Measurements from ENCODE around the gene CFAP46. TPM values are rescaled to one million over a fixed set of nuclear protein-coding genes. Genes with fewer than 3 reads are reported as not detected.

CFAP46 gene
- total and polyA plus RNA-seq, 2 experiments from 2014 or later = 0.20 to 0.22 TPM

GRCh38 chr10:132929953-132930548 is 12.3 kb downstream of the CFAP46 start:
- H2AFZ ChIP-seq = no peak overlapping the region
- DNase-seq = no peak
- TF ChIP-seq EZH2 (IDR thresholded peaks at IDR 0.05; ENCODE audit: insufficient read depth, poor library complexity, severe bottlenecking) (no peak), EZH2phosphoT487 (IDR thresholded peaks at IDR 0.05; ENCODE audit: insufficient read depth, low read depth) (no peak)
- 67 to 69% methylated on average over 9 to 10 of the region's 10 CpGs for WGBS, 2 experiments (ENCODE audit: low coverage in 1 of 2, low lambda C conversion rate in 2 of 2, missing lambda C conversion rate in 2 of 2)
- H3K9ac ChIP-seq = no peak overlapping the region
- no peaks in the 10 kb centered on the region for H3K79me2 ChIP-seq (ENCODE audit: insufficient read depth)
- H3K4me1 ChIP-seq (ENCODE audit: insufficient read depth) = no peaks in the 10 kb centered on the region
- in situ Hi-C loops (cut with MboI) = no loop called here
- H3K27ac ChIP-seq = no peak overlapping the region
- no peak overlapping the region for H3K4me2 ChIP-seq (ENCODE audit: unreplicated experiment)
- no peak overlapping the region for H3K4me3 ChIP-seq
- no peaks in the 10 kb centered on the region for H3K36me3 ChIP-seq (ENCODE audit: low read depth)
- no peaks in the 10 kb centered on the region for H3K27me3 ChIP-seq (replicated peaks; ENCODE audit: insufficient read depth)
- no peaks in the 10 kb centered on the region for H3F3A ChIP-seq (ENCODE audit: insufficient read depth)
- no peaks in the 10 kb centered on the region for H3K9me2 ChIP-seq (ENCODE audit: insufficient read depth)
- H3K9me3 ChIP-seq (ENCODE audit: low read depth) = no peaks in the 10 kb centered on the region
- H4K20me1 ChIP-seq (ENCODE audit: insufficient read depth) = no peaks in the 10 kb centered on the region

DNA sequence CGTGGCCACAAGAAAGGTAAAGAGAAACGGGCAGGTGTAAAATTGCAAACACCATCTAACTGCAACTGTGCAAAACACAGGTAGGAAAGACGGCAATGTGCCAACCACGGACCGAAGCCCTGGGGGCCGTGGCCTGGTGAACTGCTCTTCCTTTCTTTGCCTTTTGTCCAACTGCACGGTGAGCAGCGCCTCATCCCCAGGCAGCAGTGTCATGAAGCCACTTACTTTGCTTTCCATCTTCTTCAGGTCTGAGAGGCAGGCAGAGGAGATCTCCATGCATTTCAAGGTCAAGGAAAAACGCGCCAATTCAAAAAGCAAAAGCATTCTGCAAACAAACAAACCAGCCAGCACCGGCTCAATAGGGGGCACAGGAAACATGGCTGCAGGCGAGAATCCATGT is 12.9 kb downstream of the CFAP46 start:
- H3K9me2 ChIP-seq (ENCODE audit: insufficient read depth) = no peaks in the 10 kb centered on the region
- H2AFZ ChIP-seq = no peak overlapping the region
- H3K4me2 ChIP-seq (ENCODE audit: unreplicated experiment) = no peak overlapping the region
- no peaks in the 10 kb centered on the region for H4K20me1 ChIP-seq (ENCODE audit: insufficient read depth)
- H3K27ac ChIP-seq = no peak overlapping the region
- H3F3A ChIP-seq (ENCODE audit: insufficient read depth) = no peaks in the 10 kb centered on the region
- H3K79me2 ChIP-seq (ENCODE audit: insufficient read depth) = no peaks in the 10 kb centered on the region
- 67 to 80% methylated on average over 12 of the region's 12 CpGs for WGBS, 2 experiments (ENCODE audit: low coverage in 1 of 2, low lambda C conversion rate in 2 of 2, missing lambda C conversion rate in 2 of 2)
- H3K9ac ChIP-seq = no peak overlapping the region
- H3K4me3 ChIP-seq = no peak overlapping the region
- in situ Hi-C loops (cut with MboI) = no loop called here
- no peaks in the 10 kb centered on the region for H3K27me3 ChIP-seq (replicated peaks; ENCODE audit: insufficient read depth)
- no peaks in the 10 kb centered on the region for H3K36me3 ChIP-seq (ENCODE audit: low read depth)
- H3K9me3 ChIP-seq (ENCODE audit: low read depth) = no peaks in the 10 kb centered on the region
- no peaks in the 10 kb centered on the region for H3K4me1 ChIP-seq (ENCODE audit: insufficient read depth)
- DNase-seq = no peak
- TF ChIP-seq EZH2phosphoT487 (IDR thresholded peaks at IDR 0.05; ENCODE audit: insufficient read depth, low read depth) (no peak), EZH2 (IDR thresholded peaks at IDR 0.05; ENCODE audit: insufficient read depth, poor library complexity, severe bottlenecking) (no peak)

DNA sequence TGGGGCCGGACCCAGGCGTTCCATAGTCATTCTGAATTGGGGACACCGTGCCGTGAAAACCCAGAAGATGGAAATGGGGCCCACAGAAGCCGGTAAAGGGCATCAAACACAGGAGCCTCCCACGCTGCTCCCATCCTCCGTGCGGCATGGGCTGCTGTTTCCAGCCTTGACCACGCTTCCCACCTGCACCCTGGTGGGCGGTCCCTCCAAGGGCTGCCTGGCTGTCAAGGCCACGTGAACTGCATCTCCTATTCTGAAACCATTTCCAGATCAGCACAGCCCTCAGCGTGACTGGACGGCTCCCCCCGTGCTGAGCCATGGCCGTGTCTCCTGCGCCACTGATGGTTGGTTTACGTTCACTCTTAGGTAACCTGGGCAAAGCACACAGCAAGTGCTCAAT is 14.1 kb downstream of the CFAP46 start:
- no peaks in the 10 kb centered on the region for H3K9me3 ChIP-seq (ENCODE audit: low read depth)
- no peak overlapping the region for H3K4me2 ChIP-seq (ENCODE audit: unreplicated experiment)
- H3K4me1 ChIP-seq (ENCODE audit: insufficient read depth) = no peaks in the 10 kb centered on the region
- H2AFZ ChIP-seq = no peak overlapping the region
- in situ Hi-C loops (cut with MboI) = no loop called here
- WGBS, 2 experiments (ENCODE audit: low coverage in 1 of 2, low lambda C conversion rate in 2 of 2, missing lambda C conversion rate in 2 of 2) = 72 to 75% methylated on average over 17 of the region's 17 CpGs
- H3K36me3 ChIP-seq (ENCODE audit: low read depth) = no peaks in the 10 kb centered on the region
- no peaks in the 10 kb centered on the region for H3K79me2 ChIP-seq (ENCODE audit: insufficient read depth)
- no peak overlapping the region for H3K9ac ChIP-seq
- H3K27ac ChIP-seq = no peak overlapping the region
- TF ChIP-seq EZH2phosphoT487 (IDR thresholded peaks at IDR 0.05; ENCODE audit: insufficient read depth, low read depth) = no peak
- TF ChIP-seq EZH2 (IDR thresholded peaks at IDR 0.05; ENCODE audit: insufficient read depth, poor library complexity, severe bottlenecking) = no peak
- DNase-seq = no peak
- H3K9me2 ChIP-seq (ENCODE audit: insufficient read depth) = no peaks in the 10 kb centered on the region
- no peaks in the 10 kb centered on the region for H4K20me1 ChIP-seq (ENCODE audit: insufficient read depth)
- H3K27me3 ChIP-seq (replicated peaks; ENCODE audit: insufficient read depth) = no peaks in the 10 kb centered on the region
- no peaks in the 10 kb centered on the region for H3F3A ChIP-seq (ENCODE audit: insufficient read depth)
- no peak overlapping the region for H3K4me3 ChIP-seq

DNA sequence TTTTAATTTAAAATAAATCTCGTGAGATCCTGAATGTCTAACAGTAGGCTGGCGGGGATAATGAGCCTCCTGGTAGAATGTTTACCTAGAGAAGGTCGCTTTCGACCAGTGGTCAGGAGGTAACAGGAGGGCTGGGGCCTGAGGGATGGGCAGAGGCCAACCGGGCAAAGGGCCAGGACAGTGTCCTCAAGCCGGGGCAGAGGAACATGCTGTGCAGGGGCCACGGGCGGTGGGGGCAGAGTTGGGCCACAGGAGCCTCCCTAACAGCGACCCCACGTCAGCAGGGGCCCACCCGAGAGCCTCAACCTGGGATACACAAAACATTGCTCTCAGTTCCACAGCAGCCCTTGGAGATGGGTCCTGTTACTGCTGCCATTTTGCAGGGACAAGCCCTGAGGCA is 14.5 kb downstream of the CFAP46 start:
- Histone ChIP-seq H3K9me2 (ENCODE audit: insufficient read depth) (no peaks in the 10 kb centered on the region), H2AFZ (no peak overlapping the region), H3K4me1 (ENCODE audit: insufficient read depth) (no peaks in the 10 kb centered on the region), H3F3A (ENCODE audit: insufficient read depth) (no peaks in the 10 kb centered on the region), H3K79me2 (ENCODE audit: insufficient read depth) (no peaks in the 10 kb centered on the region), H3K27ac (no peak overlapping the region), H3K4me3 (no peak overlapping the region), H3K9ac (no peak overlapping the region), H3K36me3 (ENCODE audit: low read depth) (no peaks in the 10 kb centered on the region), H3K27me3 (replicated peaks; ENCODE audit: insufficient read depth) (no peaks in the 10 kb centered on the region), H3K9me3 (ENCODE audit: low read depth) (no peaks in the 10 kb centered on the region), H4K20me1 (ENCODE audit: insufficient read depth) (no peaks in the 10 kb centered on the region), H3K4me2 (ENCODE audit: unreplicated experiment) (no peak overlapping the region)
- 63 to 71% methylated on average over 10 to 11 of the region's 11 CpGs for WGBS, 2 experiments (ENCODE audit: low coverage in 1 of 2, low lambda C conversion rate in 2 of 2, missing lambda C conversion rate in 2 of 2)
- TF ChIP-seq EZH2 (IDR thresholded peaks at IDR 0.05; ENCODE audit: insufficient read depth, poor library complexity, severe bottlenecking) (no peak), EZH2phosphoT487 (IDR thresholded peaks at IDR 0.05; ENCODE audit: insufficient read depth, low read depth) (no peak)
- in situ Hi-C loops (cut with MboI) = no loop called here
- DNase-seq = no peak

All from GM23248 (cell line).